AML-193 (cell line): ENCODE data around the gene MTCL3.

Source experiments
- DNase-seq, 2 experiments: peaks; one replicate each; lab custom pipeline; 2025; lab: John Stamatoyannopoulos, UW

MTCL3 gene

DNA sequence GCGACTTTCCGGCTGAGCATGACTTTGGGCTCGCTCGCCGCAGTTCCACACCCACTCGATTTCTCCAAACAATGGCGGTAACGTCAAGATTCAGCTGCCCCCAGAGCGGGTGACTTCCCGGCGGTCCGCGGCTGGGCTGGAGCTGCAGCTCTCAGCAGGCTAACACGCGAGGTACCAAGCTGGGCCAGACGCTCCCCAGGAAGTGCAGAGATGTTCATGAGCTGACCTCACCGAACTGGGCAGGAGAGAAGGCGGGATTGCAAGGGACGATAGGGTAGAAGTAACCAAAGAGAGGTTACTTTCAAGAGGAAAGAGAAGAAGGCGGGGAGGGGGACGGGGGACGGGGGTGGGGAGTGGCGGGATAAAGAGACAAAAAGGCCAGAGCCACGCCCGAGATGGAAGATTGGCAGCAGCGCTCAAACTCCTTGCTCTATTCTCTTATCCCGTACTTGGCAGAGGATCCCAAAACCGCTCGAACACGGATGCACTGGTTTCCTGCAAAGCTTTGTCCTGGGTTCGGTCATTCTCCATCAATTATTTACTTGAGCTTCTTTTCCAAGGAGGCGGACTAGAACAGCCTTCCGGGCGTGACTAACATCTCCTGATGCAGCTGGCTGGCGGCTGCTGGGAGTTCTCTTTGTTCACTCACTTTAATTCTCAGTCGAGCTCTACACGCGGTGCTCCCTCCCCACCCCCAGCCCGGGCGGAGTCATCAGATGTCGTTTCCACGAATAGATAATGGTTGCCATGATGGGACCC lies at the start of gene MTCL3:
MTCL3 (minus strand) TSS at position 626 of the 759 bp plus-strand sequence.
- no peak for DNase-seq

DNA sequence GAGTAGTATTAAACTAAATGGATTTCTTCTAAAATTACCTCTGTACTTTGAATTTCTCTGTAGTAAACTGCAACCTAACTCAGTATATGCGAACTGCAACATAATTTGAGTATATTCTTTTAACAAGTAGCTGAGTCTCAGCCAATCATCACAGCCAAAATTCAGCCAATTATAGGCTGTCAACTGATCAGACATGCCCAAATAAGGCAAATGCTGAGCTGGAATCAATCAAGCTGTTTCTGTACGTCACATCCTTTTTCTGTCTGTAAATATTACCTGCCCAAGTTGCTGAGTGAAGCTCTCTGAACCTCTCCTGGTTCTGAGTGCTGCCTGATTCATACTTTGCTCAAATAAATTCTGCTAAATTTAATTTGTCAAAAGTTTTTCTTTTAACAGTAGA lies 48.3 kb upstream of the MTCL3 start:
- DNase-seq = no peak

DNA sequence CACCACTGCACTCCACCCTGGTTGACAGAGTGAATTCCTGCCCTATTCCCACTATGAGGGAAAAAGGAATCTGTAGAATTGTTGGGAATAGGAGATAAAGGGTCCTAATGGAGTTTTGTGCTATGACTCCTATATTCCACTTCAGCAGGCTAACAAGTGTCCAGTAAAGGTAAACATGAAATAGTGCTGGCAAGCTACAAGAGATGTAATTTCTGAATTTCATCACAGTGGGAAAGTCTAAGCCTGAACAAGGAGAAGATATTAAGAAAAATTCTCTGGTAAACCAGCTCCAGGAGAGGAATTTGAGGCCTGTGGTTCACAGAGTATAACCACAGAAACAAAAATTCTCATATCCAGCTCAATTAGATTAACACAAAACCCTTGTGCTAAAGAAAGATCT lies 47.5 kb upstream of the MTCL3 start:
- no peak for DNase-seq

DNA sequence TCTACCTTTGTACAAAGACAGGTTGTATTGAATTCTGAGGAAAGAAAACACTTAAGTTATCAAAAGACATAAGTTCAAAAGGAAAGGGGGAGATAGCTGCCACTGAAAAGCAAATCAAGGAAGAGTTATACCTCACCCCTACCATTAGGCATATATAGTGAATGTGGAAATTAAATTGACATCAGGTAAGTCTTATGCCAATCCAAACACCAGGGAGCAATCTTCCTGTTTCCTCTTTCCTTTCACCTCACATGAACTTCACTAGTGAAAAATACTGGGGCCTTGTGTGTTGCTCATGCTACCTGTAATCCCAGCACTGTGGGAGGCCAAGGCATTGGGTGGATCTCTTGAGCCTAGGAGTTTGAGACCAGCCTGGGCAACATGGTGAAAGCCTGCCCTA lies 47.0 kb upstream of the MTCL3 start:
- no peak for DNase-seq

DNA sequence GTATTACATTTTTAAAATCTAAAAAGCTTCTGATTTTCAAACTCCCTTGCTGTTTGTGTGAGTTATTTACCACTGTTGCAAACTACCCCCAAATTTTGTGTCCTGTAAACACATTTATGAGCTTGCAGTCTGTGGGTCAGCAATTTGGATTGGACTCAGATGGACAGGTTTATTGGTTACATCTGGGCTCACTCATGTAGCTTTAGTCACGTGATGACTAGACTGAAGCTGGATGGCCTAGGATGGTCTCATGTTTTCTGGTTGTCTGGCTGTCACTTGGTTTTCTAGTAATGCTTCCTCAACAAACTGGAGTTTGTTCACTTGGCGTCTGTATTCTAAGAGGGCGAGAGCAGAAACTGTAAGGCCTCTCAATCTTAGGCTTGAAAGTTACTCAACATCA lies 45.6 kb upstream of the MTCL3 start:
- DNase-seq = no peak

DNA sequence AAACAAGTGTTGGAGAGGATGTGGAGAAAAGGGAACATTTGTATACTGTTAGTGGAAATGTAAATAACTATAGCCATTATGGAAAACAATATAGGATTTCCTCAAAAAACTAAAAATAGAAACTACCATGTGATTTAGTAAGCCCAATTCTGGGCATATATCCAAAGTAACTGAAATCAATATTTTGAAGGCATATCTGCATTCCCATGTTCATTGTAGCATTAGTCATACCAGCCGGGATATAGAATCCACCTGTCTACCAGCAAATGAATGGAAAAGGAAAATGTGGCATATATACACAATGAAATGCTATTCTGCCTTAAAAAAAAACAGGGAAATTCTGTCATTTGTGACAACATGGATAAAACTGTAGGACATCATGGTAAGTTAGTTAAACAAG lies 42.5 kb upstream of the MTCL3 start:
- no peak for DNase-seq

DNA sequence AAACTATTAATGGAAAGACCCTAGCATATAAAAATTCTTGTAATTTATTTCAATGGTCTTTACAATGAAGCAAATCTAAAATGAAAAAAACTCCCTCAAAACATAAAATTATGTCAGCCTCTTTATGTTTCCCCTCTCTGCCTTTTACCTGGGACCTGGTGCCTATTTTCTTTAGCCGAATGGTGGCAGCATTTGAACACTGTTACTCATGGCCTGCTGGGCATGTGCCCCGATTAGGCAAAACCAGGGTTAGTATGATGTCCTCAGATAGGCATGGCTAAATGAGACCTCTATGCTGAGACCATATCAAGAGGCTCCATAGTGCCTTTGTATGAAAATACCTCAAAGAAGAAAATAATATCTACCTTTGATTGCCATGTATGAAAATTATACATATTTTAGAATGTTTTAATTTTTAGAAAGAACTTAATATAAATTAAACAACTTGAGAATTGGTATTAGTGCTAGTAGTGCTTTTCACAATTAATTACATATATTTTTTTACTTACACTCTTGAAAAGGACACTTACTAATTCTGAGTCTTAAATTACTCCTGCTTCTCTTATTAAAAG lies 35.4 kb upstream of the MTCL3 start:
- peak; percentile 41 to 51 for DNase-seq

DNA sequence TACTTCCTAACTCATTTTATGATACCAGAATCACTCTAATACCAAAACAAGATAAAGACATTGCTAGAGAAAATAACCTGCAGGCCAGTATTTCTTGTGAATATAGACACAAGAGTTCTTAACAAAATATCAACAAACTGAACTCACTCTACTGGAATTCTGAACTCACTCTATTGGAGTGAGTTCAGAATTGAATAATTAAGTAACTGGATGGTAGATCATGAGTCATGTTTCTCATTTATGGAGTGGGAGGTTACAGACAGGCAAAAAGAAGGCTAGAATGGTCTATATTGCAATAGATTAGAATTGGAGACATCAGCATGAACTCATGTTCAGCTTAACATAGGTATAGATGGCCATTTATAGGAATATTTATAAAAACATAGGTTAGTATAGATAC lies 31.3 kb upstream of the MTCL3 start:
- no peak for DNase-seq

DNA sequence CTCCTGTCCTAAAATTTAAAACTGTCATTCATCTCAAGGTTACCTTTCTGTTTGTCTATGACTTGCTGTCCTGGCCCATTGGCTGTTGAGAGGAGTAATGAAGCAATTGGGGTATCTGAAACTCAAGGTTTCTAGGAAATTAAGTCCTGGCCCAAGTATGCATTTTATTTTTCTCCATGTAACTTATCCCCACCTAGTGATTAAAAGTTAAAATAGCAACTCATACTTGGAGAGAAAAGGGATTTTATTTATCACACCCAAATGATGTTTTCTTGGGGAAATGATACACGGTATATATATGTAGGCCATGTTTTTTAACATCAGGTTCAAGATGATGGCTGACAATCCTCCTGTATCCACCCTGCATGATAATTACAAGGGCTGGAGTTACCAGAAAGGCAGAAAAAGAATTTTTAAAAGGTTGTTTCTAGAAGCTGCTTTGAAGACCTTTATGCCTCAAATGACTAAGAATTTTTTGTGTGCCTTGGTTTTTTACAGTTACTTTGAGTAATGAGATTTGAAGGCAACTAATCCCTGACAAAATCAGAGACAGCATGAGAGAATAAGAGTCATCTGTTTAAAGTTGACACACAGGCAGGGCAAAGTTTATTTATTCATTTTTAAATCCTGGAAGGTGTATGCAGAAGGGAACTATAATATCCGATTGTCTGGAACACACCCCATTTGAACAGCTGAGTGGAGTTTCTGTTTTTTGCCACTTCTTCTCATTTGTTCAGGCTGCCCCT lies 28.9 kb upstream of the MTCL3 start:
- peak; percentile 15 to 29 for DNase-seq

DNA sequence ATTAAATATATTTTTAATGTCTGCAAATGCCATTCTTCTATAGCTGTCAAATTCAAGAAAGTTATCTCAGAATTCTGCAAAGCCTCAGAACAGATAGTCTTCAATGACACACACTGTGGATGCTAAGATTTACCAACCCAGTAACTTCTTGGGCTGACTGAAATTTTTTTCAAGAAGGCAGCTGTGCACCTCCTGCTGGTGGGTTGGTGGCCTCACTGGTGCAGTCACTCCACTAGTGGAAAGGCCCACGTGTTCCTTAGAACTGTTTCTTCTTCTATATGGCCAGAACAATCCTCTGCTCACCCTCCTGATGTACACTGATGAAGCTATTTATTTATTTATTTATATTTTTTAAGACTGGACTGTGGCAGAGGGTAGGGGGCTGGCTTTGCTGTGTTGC lies 28.1 kb upstream of the MTCL3 start:
- peak in 1 of 2 experiments; percentile 27 for DNase-seq

DNA sequence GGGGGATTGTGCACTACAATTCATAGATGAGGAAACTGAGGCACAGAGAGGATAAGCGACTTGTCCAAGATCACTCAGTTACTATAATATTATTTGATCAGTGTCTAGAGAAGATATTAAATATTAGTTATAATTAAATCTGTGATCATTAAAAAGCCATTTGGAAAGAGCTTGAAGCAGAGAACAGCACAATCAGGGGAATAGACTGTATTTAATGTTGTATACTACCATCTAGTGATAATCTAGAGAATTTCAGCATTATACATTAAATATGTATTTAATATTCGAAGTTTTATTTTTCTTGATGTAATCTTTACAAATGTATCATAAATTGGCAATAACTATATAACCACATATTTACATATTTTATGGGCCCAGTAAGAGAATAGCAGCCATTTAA lies 20.1 kb upstream of the MTCL3 start:
- peak; percentile 74 to 77 for DNase-seq

DNA sequence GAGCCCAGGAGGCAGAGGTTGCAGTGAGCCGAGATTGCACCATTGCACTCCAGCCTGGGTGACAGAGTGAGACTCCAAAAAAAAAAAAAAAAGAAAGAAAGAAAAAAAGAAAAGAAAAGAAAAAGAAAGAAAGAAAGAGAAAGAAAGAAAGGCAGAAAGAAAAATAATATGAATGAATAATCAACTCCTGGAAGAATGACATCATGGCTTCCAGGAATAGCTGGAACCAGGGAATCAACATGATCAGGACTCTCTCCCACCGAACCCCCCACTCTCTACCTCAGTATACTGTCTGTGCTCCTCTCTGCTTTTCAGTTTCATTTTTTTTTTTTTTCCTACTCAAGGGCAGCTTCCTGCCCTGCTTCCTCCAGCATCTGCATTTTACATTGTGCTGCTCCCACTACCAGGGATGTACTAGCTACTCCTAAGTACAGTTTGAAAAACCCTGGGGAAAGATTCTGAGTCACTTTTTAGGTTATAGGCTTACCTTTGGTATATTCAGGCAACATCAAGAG lies 19.7 kb upstream of the MTCL3 start:
- no peak for DNase-seq

DNA sequence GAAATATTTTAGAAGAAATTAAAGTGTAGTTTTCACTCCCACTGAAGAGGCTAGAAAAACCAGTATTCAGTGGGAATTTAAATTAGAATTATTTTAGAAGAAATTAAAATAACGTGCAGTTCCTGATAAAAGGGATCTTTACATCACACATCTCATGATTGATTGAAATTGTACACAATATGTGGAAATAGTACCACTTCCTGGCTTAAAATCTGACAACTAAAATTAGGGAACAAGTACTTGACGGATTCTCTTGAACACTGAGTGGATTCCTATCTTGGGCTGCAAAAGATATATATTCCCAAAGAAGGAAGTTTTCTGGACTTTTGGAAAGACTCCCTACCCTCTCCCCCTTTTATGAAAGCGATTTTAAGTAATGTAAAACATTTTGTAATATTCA lies 14.6 kb upstream of the MTCL3 start:
- DNase-seq = no peak

DNA sequence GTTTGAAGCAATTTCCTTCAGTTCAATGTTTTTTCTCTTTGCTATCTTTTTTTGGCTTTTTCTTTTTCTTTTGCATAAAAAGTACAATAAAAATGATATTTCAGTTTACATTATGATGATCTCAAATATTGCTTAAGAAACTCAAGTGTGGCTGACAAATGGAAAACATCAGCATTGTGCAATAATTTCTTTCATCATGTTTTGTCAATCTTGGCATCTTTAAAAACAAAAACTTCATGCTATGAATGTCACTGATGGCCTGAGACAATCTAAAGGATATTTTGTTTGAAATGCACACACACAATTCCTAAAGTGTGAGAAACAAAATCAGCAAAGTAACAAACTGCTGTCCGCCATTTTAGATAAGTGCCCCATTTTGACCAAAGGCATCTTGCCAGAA lies 13.9 kb upstream of the MTCL3 start:
- DNase-seq = no peak

DNA sequence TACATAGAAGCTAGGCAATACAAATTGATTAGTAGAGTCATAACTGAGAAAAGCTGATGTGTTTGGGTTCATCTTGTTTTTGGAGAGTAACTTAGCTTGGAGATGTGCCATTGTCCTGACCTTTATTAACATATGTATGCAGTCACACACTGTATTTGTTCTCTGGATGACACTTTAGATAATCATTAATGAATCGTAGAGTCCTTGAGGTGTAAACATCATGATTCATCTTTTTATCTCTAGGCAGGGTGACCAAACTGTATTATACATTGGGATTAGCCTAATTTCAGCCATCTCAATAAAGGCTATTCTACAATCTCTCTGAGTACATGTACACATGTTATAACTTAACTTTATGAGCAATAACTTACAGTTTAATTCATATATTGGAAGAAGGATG lies 3.6 kb upstream of the MTCL3 start:
- DNase-seq = no peak

DNA sequence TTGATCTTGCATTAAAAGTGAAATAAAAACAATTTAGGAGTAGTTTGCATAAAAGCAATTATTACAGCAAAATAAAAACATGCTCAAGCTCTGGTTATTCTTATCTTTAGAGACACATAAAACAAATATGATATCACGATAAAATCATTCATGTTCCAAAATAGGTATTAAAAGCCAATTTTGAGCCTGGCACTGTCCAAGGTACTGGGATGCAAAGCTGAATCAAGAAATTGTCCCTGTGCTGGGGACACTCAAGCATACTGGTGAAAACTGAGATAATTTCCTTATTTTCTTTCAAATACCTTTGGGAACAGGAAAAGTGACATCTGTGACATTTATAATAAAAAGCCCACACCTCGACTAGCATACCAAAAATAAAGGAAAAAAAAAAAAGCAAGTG lies 931 bp upstream of the MTCL3 start:
- peak in 1 of 2 experiments; percentile 18 for DNase-seq

DNA sequence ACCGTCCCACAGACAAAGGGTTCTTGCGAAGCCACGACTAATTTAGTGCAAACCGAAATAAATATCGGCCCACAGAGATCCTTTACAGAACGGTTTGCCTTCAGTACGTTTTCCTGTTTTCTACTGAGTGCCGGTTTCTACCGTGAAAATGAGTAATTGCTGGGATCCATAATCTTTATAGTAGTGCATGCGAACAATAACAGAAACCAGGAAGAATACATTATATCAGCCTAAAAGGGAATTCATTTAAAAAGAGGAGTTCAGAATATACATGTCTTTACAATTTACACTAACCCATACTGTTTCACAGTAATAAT lies 292 bp upstream of the MTCL3 start:
- DNase-seq = no peak

DNA sequence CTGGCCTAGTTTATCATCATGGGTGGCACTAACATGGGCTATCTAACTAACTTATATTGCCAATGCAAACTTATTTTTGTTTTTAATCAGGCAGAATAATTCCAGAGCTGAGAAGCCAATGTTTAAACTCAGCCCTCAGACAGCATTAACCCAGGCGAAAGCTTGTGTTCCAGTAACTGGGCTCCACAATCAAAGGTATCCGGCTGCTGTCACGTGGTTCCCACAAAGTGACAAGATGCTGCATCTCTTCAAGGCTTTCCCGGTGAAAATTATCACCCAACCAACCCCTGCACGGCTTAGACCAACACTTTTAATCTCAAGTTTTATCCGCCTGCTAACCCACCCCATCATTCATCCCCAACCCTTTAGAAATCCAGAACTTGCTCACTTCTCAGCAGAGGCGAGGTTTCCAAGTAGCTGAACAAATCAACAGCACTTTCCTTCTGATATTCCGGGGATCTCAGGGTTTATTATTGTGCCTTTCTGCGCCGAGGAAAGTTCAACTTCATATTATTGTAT lies 885 bp downstream of the MTCL3 start:
- DNase-seq = no peak

DNA sequence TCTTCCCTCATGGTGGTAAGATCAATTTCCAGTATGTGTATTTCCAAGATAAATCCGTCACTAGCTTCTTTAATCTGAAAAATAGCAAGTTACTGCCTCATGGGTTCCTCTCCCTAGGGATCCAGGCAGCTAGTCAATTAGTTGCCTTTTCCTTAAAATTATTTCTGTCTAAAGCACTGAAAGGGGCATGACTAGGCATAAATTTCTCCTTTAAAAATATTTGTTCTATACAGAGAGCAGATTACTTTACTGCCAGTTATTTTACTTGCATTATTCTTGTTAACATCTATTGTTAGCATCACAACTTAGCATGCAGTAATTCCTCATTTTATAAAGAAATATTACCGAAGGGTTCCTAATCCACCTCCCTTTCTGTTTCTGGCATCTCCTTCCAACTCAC lies 1.4 kb downstream of the MTCL3 start:
- no peak for DNase-seq

DNA sequence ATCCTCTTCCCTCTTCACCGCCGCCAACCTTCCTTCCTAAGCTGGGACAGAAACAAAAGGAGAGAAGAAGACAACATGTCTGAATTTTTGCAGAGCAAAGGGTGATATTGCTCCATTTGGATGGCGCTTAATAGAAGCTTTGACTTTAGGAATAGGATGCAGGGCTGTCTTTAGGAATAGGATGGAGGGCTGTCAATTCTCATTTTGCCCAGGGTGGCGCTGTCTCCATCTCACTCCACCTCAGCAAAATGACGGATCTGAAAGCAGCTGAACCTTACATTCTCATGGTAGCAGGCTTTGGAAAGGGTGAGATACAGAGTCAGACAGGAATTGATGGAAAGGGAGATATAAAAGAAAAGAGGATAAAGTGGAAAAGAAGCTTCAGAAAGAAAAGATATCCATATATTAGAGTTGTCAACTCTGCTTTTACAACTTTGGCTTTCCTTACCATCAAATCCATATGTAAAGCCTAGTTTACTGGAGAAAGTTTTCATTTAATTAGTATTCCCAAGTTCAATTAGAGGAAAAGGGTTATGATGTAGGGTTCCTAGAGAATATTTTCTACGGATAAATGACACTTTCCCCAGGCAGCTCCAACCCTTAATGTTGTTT lies 2.4 kb downstream of the MTCL3 start:
- peak; percentile 25 to 59 for DNase-seq

DNA sequence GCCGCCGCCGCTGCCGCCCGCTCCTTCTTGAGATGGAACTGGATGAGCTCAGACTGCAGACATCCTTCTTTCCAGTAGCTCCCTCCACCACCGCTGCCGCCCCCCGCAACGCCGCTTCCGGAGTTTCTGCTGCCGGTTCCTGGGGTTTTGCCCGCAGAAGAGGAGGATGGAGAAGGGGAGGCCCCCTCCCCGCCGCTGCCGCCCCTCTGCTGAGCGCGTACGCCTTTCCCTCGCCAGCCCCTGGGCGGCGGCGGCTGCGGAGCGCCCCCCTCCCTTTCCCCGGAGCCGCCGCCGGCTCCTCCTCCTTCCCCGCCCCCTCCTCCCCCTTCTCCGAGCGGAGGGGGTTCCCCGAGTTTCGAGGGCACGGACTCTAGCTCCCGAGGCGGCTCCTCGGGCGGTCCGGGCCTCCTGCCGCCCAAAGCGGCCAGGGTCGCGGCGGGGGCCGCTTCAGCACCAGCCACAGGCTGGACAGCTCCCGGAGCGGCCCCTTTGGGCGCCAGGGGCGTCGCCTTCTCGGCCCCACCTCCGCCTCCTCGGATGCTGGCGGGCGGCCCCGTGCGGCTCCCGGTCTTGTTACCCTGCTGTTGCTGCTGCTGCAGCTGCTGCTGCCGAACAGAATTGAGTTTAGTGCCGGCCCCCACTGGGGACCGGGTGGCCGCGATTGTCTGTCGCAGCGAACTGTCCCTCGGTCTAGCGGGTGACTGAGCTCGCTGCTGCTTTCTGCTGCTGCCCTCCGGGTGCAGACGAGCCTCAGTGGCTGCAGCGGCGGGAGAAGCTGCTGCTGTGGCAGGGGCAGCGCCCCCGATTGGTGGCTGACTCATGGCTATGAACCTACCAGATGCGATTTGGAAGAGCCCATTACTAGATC lies 3.1 kb downstream of the MTCL3 start:
- DNase-seq = peak; percentile 22 to 59
